Naive thymus-derived CD4-positive, alpha-beta T cell (primary cell): Measurements from ENCODE around the gene FETUB. TPM values are rescaled to one million over a fixed set of nuclear protein-coding genes. Genes with fewer than 3 reads are reported as not detected.
"Not testable (repeated sequence)": the region's sequence is repeated elsewhere in the genome, so short reads cannot be mapped to it uniquely, and the experiment has no call there.

Experiments
- ATAC-seq: fragments of 150-1000 bp; cut with Tn5 transposase; 2 replicates; pipeline ENCODE4 v1.10.0; 2021; ENCODE audit warnings: mild to moderate bottlenecking, moderate library complexity
- CTCF ChIA-PET: fragments of 350-600 bp; sonication (Branson Sonifier 250); formaldehyde crosslinking; loops from one replicate; lab custom pipeline; 2021; ENCODE audit warnings: antibody characterized with exemption; lab: Charles Lee
- POLR2A ChIA-PET: fragments of 350-600 bp; sonication (Branson Sonifier 250); formaldehyde crosslinking; loops from one replicate; lab custom pipeline; 2021; ENCODE audit warnings: antibody characterized with exemption, inconsistent platforms; lab: Charles Lee
- DNase-seq, 9 donors: peaks; one replicate each; pipeline versions ENCODE4 v3.0.0 to v3.0.0-alpha.2; 2020 to 2022; ENCODE audit warnings: mixed read lengths in 1 of 9
- H3K27ac ChIP-seq: one replicate; pipeline ENCODE4 v1.7.0; 2013; ENCODE audit warnings: mild to moderate bottlenecking, low read depth, low read length, moderate library complexity
- H3K27me3 ChIP-seq, 2 donors: one replicate each; pipeline ENCODE4 v1.7.0; 2013; ENCODE audit warnings: low read length in 2 of 2, mild to moderate bottlenecking in 2 of 2, moderate library complexity in 2 of 2; ENCODE audit not compliant: control insufficient read depth in 2 of 2, insufficient read depth in 2 of 2
- H3K36me3 ChIP-seq, 3 experiments: 1 replicate in 2 of 3; 2 replicates in 1 of 3; pipeline ENCODE4 v1.7.0; 2013; ENCODE audit warnings: low read length in 3 of 3, mild to moderate bottlenecking in 3 of 3, moderate library complexity in 1 of 3; ENCODE audit not compliant: insufficient read depth in 3 of 3, control insufficient read depth in 2 of 3
- H3K4me1 ChIP-seq, 2 donors: one replicate each; pipeline ENCODE4 v1.7.0; 2013; ENCODE audit warnings: low read length in 2 of 2, mild to moderate bottlenecking in 2 of 2, moderate library complexity in 1 of 2; ENCODE audit not compliant: control insufficient read depth in 2 of 2, insufficient read depth in 2 of 2
- H3K4me3 ChIP-seq: 2 replicates; pipeline ENCODE4 v1.7.0; 2013; ENCODE audit warnings: mild to moderate bottlenecking, low read length
- H3K9me3 ChIP-seq, 3 experiments: 1 replicate in 2 of 3; 2 replicates in 1 of 3; pipeline ENCODE4 v1.7.0; 2013; ENCODE audit warnings: low read length in 3 of 3; ENCODE audit not compliant: control insufficient read depth in 2 of 3
- H3K27ac Mint-ChIP-seq, 9 donors: one replicate each; pipeline ENCODE4 v1.8.0; 2020 to 2022; ENCODE audit warnings: mixed read lengths in 9 of 9, mild to moderate bottlenecking in 8 of 9, moderate library complexity in 5 of 9, inconsistent platforms in 2 of 9
- H3K27me3 Mint-ChIP-seq, 5 donors: one replicate each; pipeline ENCODE4 v1.8.0; 2021 to 2022; ENCODE audit warnings: mixed read lengths in 5 of 5, mild to moderate bottlenecking in 1 of 5
- H3K36me3 Mint-ChIP-seq, 5 donors: one replicate each; pipeline ENCODE4 v1.8.0; 2020 to 2022; ENCODE audit warnings: mixed read lengths in 5 of 5, mild to moderate bottlenecking in 3 of 5, inconsistent platforms in 1 of 5
- H3K4me1 Mint-ChIP-seq, 7 donors: one replicate each; pipeline ENCODE4 v1.8.0; 2020 to 2022; ENCODE audit warnings: mixed read lengths in 7 of 7, mild to moderate bottlenecking in 3 of 7, inconsistent platforms in 1 of 7
- H3K4me3 Mint-ChIP-seq, 10 donors: one replicate each; pipeline ENCODE4 v1.8.0; 2020 to 2022; ENCODE audit warnings: mild to moderate bottlenecking in 10 of 10, mixed read lengths in 10 of 10, moderate library complexity in 6 of 10, inconsistent platforms in 2 of 10
- H3K9me3 Mint-ChIP-seq, 11 donors: one replicate each; pipeline ENCODE4 v1.8.0; 2020 to 2022; ENCODE audit warnings: mixed read lengths in 11 of 11, mild to moderate bottlenecking in 4 of 11, inconsistent platforms in 1 of 11, moderate library complexity in 1 of 11
- intact Hi-C, 2 donors: fragments of 100-400 bp; cut with micrococcal nuclease; formaldehyde crosslinking; loops; one replicate each; pipeline ENCODE4 v1.15.1; 2023
- polyA plus RNA-seq, 2 donors: library from polyadenylated mRNA; unstranded; fragments of 300-500 nt; fragmentation: Illumina TruSeq; gene quantifications; one replicate each; pipeline ENCODE4 v1.2.3, GENCODE V29; 2021
- total RNA-seq, 6 experiments: library from RNA in 5 of 6; stranded (reverse) in 5 of 6; gene quantifications; 1 replicate in 5 of 6; 2 replicates in 1 of 6; pipeline ENCODE4 v1.2.3 and lab custom pipeline; 2021 to 2026

The FETUB gene
- total and polyA plus RNA-seq, 7 experiments from 2014 or later = not detected

DNA sequence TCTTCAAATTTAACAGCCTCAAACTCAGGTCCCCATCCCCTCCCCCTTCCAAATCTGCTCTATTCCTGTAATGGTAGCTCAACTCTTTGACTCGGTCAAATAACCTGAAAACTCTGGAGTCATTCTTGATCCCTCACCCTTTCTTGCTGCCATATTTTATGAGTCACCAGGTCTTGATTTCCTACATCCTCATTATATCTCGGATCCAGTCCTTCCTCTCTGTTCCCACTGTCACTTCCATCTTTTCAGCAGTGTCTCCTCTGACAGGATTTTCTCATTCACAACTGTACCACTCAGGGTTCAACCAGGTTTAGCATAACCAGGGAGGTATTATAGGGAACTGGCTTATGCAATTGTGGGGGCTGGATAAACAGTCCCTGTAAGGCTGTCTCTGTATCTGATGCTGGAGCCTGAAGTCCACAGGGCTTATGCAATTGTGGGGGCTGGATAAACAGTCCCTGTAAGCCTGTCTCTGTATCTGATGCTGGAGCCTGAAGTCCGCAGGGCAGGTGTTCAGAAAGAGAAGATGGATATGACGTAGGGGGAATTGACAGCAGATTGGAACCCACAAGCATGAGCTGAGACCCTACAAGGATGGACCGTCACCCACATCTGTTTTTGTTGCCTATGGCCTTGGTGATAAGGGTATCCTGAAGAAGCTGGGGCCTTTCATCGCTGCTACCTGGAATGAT is 9.1 kb upstream of the FETUB start:
- ATAC-seq (no peak), DNase-seq (no peak)
- no peak overlapping the region for H3K27ac Mint-ChIP-seq
- Histone ChIP-seq H3K27ac (no peak overlapping the region), H3K9me3 (no peaks in the 10 kb centered on the region), H3K4me1 (no peaks in the 10 kb centered on the region), H3K27me3 (no peaks in the 10 kb centered on the region), H3K36me3 (no peaks in the 10 kb centered on the region), H3K4me3 (no peak overlapping the region)
- POLR2A ChIA-PET = no interaction called here
- intact Hi-C loops = no loop called here
- no peaks in the 10 kb centered on the region for H3K36me3 Mint-ChIP-seq
- peaks cover 0 to 2% (median 0%) of the 10 kb centered on the region in 7 donors for H3K4me1 Mint-ChIP-seq
- H3K9me3 Mint-ChIP-seq = no peaks in the 10 kb centered on the region
- CTCF ChIA-PET = no interaction called here
- H3K27me3 Mint-ChIP-seq = peaks cover 0 to 21% (median 10%) of the 10 kb centered on the region in 5 donors
- no peak overlapping the region for H3K4me3 Mint-ChIP-seq

GRCh38 chr3:186633481-186633880 is 6.7 kb upstream of the FETUB start:
- ChIA-PET POLR2A (no interaction called here), CTCF (no interaction called here)
- H3K27me3 Mint-ChIP-seq = peaks cover 0 to 27% (median 12%) of the 10 kb centered on the region in 5 donors
- Histone ChIP-seq H3K4me3 (no peak overlapping the region), H3K36me3 (no peaks in the 10 kb centered on the region), H3K27ac (no peak overlapping the region), H3K27me3 (no peaks in the 10 kb centered on the region), H3K9me3 (no peaks in the 10 kb centered on the region), H3K4me1 (no peaks in the 10 kb centered on the region)
- H3K27ac Mint-ChIP-seq = no peak overlapping the region
- H3K9me3 Mint-ChIP-seq = no peaks in the 10 kb centered on the region
- H3K4me3 Mint-ChIP-seq = no peak overlapping the region
- no peaks in the 10 kb centered on the region for H3K36me3 Mint-ChIP-seq
- no peak for ATAC-seq
- intact Hi-C loops = no loop called here
- H3K4me1 Mint-ChIP-seq = peaks cover 0 to 2% (median 0%) of the 10 kb centered on the region in 7 donors
- DNase-seq = no peak

- DNase-seq, ATAC-seq, H3K36me3 ChIP-seq, H3K9me3 Mint-ChIP-seq, H3K4me3 Mint-ChIP-seq, H3K4me1 ChIP-seq, H3K9me3 ChIP-seq, H3K4me3 ChIP-seq, H3K27ac Mint-ChIP-seq, H3K27me3 ChIP-seq, POLR2A ChIA-PET, intact Hi-C loops, H3K4me1 Mint-ChIP-seq, H3K36me3 Mint-ChIP-seq, H3K27ac ChIP-seq: not testable (repeated sequence)
- H3K27me3 Mint-ChIP-seq = peaks cover 0 to 27% (median 19%) of the 10 kb centered on the region in 5 donors
- CTCF ChIA-PET = interaction anchor here (1.0 kb wide), 1 partner anchor 17 kb away, joined by 3 read pairs; no protein-coding TSS in a partner anchor
These were observed 6.0 kb upstream of the FETUB start for GRCh38 chr3:186634207-186634606.

DNA sequence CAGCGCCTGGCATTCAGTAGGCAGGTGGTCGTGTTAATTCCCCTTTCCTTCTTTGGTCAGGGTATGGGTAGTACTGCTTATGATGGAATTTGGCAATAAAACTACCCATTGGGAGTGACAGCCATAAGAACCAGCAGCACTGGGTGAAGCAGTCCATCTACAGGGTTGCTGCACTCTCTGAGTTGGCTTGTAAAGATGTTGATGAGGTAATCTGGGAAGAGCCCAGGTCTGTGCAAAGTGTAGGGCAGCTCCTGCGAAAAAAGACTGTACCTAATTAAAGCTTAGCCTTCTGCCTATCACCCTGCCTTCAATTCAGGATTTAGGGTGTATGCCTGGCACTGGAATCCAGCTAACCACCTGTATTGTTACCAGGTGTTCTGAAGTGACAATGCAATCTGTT is 4.7 kb upstream of the FETUB start:
- no peaks in the 10 kb centered on the region for H3K27me3 ChIP-seq
- DNase-seq (no peak), ATAC-seq (no peak)
- ChIA-PET CTCF (no interaction called here), POLR2A (no interaction called here)
- H3K27ac ChIP-seq = no peak overlapping the region
- no peaks in the 10 kb centered on the region for H3K36me3 ChIP-seq
- no peaks in the 10 kb centered on the region for H3K9me3 ChIP-seq
- no peak overlapping the region for H3K4me3 ChIP-seq
- H3K4me1 ChIP-seq = no peaks in the 10 kb centered on the region
- peaks cover 0 to 2% (median 0%) of the 10 kb centered on the region in 7 donors for H3K4me1 Mint-ChIP-seq
- peaks cover 0 to 23% (median 15%) of the 10 kb centered on the region in 5 donors for H3K27me3 Mint-ChIP-seq
- no peak overlapping the region for H3K27ac Mint-ChIP-seq
- H3K9me3 Mint-ChIP-seq = peaks cover 0 to 3% (median 0%) of the 10 kb centered on the region in 11 donors
- no peaks in the 10 kb centered on the region for H3K36me3 Mint-ChIP-seq
- intact Hi-C loops = no loop called here
- no peak overlapping the region for H3K4me3 Mint-ChIP-seq

- no peaks in the 10 kb centered on the region for H3K36me3 ChIP-seq
- no peaks in the 10 kb centered on the region for H3K9me3 ChIP-seq
- no peaks in the 10 kb centered on the region for H3K4me1 ChIP-seq
- H3K27me3 ChIP-seq = no peaks in the 10 kb centered on the region
- peaks cover 0 to 8% (median 0%) of the 10 kb centered on the region in 7 donors for H3K4me1 Mint-ChIP-seq
- no peak overlapping the region for H3K4me3 Mint-ChIP-seq
- H3K9me3 Mint-ChIP-seq = peaks cover 0 to 3% (median 0%) of the 10 kb centered on the region in 11 donors
- ATAC-seq (no peak), DNase-seq (no peak)
- intact Hi-C loops = no loop called here
- ChIA-PET POLR2A (no interaction called here), CTCF (no interaction called here)
- no peak overlapping the region for H3K27ac Mint-ChIP-seq
- H3K4me3 ChIP-seq = no peak overlapping the region
- no peak overlapping the region for H3K27ac ChIP-seq
- H3K36me3 Mint-ChIP-seq = no peaks in the 10 kb centered on the region
- peaks cover 0 to 25% (median 9%) of the 10 kb centered on the region in 5 donors for H3K27me3 Mint-ChIP-seq
These were observed 3.7 kb upstream of the FETUB start for GRCh38 chr3:186636536-186636935.

GRCh38 chr3:186637686-186638085 is 2.5 kb upstream of the FETUB start:
- CTCF ChIA-PET = no interaction called here
- Mint-ChIP-seq H3K27me3 (peaks cover 0 to 32% (median 9%) of the 10 kb centered on the region in 5 donors), H3K9me3 (peaks cover 0 to 3% (median 0%) of the 10 kb centered on the region in 11 donors), H3K4me1 (peaks cover 0 to 16% (median 0%) of the 10 kb centered on the region in 7 donors), H3K36me3 (no peaks in the 10 kb centered on the region), H3K27ac (no peak overlapping the region), H3K4me3 (no peak overlapping the region)
- H3K4me3 ChIP-seq = no peak overlapping the region
- H3K4me1 ChIP-seq = no peaks in the 10 kb centered on the region
- no peaks in the 10 kb centered on the region for H3K36me3 ChIP-seq
- DNase-seq (no peak), ATAC-seq (no peak)
- no peaks in the 10 kb centered on the region for H3K27me3 ChIP-seq
- intact Hi-C loops = no loop called here
- POLR2A ChIA-PET = no interaction called here
- no peaks in the 10 kb centered on the region for H3K9me3 ChIP-seq
- H3K27ac ChIP-seq = no peak overlapping the region

DNA sequence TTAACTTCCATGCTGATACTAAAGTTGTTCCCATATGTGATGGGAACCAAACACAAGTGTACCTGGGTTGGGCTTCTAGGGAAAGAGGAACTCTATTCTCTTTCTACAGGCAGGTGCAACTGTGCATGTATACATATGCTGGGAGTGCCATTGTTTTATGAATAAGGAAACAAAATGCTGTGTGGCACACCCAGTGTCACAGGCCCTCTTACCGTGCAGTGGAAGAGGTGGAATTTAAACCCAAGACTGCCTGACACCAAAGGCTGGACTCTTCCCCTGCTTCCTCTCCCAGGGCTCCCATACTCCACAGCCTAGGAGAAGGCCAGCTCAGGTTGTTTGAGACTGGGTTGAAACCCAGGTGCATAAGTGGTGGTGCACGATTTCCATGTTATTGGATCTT is 1.9 kb upstream of the FETUB start:
- Mint-ChIP-seq H3K9me3 (peaks cover 0 to 3% (median 0%) of the 10 kb centered on the region in 11 donors), H3K4me1 (peaks cover 0 to 21% (median 0%) of the 10 kb centered on the region in 7 donors), H3K27me3 (peaks cover 0 to 34% (median 9%) of the 10 kb centered on the region in 5 donors), H3K36me3 (no peaks in the 10 kb centered on the region), H3K27ac (no peak overlapping the region), H3K4me3 (no peak overlapping the region)
- DNase-seq = no peak
- ChIA-PET CTCF (no interaction called here), POLR2A (no interaction called here)
- Histone ChIP-seq H3K4me3 (no peak overlapping the region), H3K27me3 (peaks cover 0 to 1% of the 10 kb centered on the region in 2 donors), H3K9me3 (no peaks in the 10 kb centered on the region), H3K4me1 (no peaks in the 10 kb centered on the region), H3K27ac (no peak overlapping the region), H3K36me3 (no peaks in the 10 kb centered on the region)
- ATAC-seq = no peak
- intact Hi-C loops = no loop called here
